GM12878 (cell line): ENCODE results near the gene LRRK1. TPM values are rescaled to one million over a fixed set of nuclear protein-coding genes. Genes with fewer than 3 reads are reported as not detected.

ENCODE experiments used
- ATAC-seq: fragments of 200-7000 bp; cut with Tn5 transposase; 3 replicates; pipeline ENCODE4 v1.9.1; 2020; ENCODE audit warnings: mild to moderate bottlenecking, moderate library complexity
- BruUV-seq: library from RNA; stranded (reverse); fragments of 400-500 nt; replicated peaks from 2 replicates; lab custom pipeline; 2021; lab: Mats Ljungman, UMichigan
- CTCF ChIA-PET: fragments of 300-600 bp; sonication (Branson Sonifier 250); formaldehyde crosslinking; extraction: SDS; loops from one replicate; lab custom pipeline; 2021; ENCODE audit warnings: inconsistent platforms; lab: Yijun Ruan, JAX
- POLR2A ChIA-PET: fragments of 350-600 bp; formaldehyde crosslinking; extraction: SDS; loops from one replicate; lab custom pipeline; 2021; ENCODE audit warnings: inconsistent platforms; lab: Charles Lee
- RAD21 ChIA-PET: fragments of 300-600 bp; sonication (Branson Sonifier 250); formaldehyde crosslinking; loops from one replicate; lab custom pipeline; 2023; ENCODE audit warnings: antibody characterized with exemption; ENCODE audit not compliant: unreplicated experiment; lab: Charles Lee
- SMC1A ChIA-PET: fragments of 300-600 bp; sonication (Branson Sonifier 250); formaldehyde crosslinking; loops from one replicate; lab custom pipeline; 2023; ENCODE audit not compliant: unreplicated experiment, uncharacterized antibody; lab: Charles Lee
- DNase-seq: peaks from one replicate; pipeline ENCODE4 v3.0.0-alpha.2; 2011; ENCODE audit warnings: low read depth, low spot score
- FAIRE-seq: peaks from 3 replicates; lab custom pipeline; 2011; peaks lifted over from hg19 to GRCh38; lab: Jason Lieb, UNC
- H2AFZ ChIP-seq: 2 replicates; pipeline ENCODE4 v1.6.0; 2011; ENCODE audit warnings: low read depth, low read length, control low read depth; ENCODE audit not compliant: control insufficient read depth
- H3K27ac ChIP-seq: 2 replicates; pipeline ENCODE4 v1.5.1; 2011; ENCODE audit warnings: control low read depth; ENCODE audit not compliant: control insufficient read depth, insufficient read depth
- H3K27me3 ChIP-seq, 2 experiments: replicated peaks in 1 of 2; 2 replicates each; pipeline versions ENCODE4 v1.6.0 to v1.6.1; 2011; ENCODE audit warnings: low read length in 1 of 2; ENCODE audit not compliant: control insufficient read depth in 2 of 2, insufficient read depth in 2 of 2
- H3K36me3 ChIP-seq, 2 experiments: 2 replicates each; pipeline ENCODE4 v1.5.1; 2011; ENCODE audit warnings: low read length in 1 of 2; ENCODE audit not compliant: control insufficient read depth in 2 of 2, insufficient read depth in 2 of 2
- H3K4me1 ChIP-seq: 2 replicates; pipeline ENCODE4 v1.6.1; 2011; ENCODE audit warnings: mild to moderate bottlenecking, low read length, moderate library complexity, mixed read lengths; ENCODE audit not compliant: control insufficient read depth, insufficient read depth
- H3K4me2 ChIP-seq: 2 replicates; pipeline ENCODE4 v1.6.0; 2011; ENCODE audit warnings: control low read depth; ENCODE audit not compliant: control insufficient read depth, insufficient read depth
- H3K4me3 ChIP-seq: fragments of 200-600 bp; sonication (generic); 2 replicates; pipeline ENCODE4 v1.5.1; 2016
- H3K79me2 ChIP-seq: 2 replicates; pipeline ENCODE4 v1.6.0; 2011; ENCODE audit warnings: low read length; ENCODE audit not compliant: control insufficient read depth, insufficient read depth
- H3K9ac ChIP-seq: 2 replicates; pipeline ENCODE4 v1.8.0; 2011; ENCODE audit warnings: low read length, control low read depth, mixed read lengths; ENCODE audit not compliant: control insufficient read depth, insufficient read depth
- H3K9me3 ChIP-seq: replicated peaks from 3 replicates; pipeline ENCODE4 v1.5.1; 2011; ENCODE audit warnings: mild to moderate bottlenecking, low read length; ENCODE audit not compliant: control insufficient read depth, insufficient read depth
- H4K20me1 ChIP-seq: 2 replicates; pipeline ENCODE4 v1.6.0; 2011; ENCODE audit not compliant: control insufficient read depth, insufficient read depth
- EGR1 ChIP-seq, 2 experiments: IDR thresholded peaks; 1 replicate in 1 of 2; 2 replicates in 1 of 2; pipeline ENCODE4 v1.6.1; 2011 to 2012; ENCODE audit warnings: low read depth in 2 of 2, low read length in 2 of 2, borderline replicate concordance in 1 of 2, mild to moderate bottlenecking in 1 of 2, moderate library complexity in 1 of 2
- RAD21 ChIP-seq: IDR thresholded peaks from 2 replicates; pipeline ENCODE4 v1.6.1; 2011; ENCODE audit warnings: mild to moderate bottlenecking, low read depth, low read length, moderate library complexity; ENCODE audit not compliant: insufficient read depth
- STAT3 ChIP-seq: IDR thresholded peaks from 2 replicates; pipeline ENCODE4 v1.6.1; 2011; ENCODE audit warnings: low read depth, low read length, improper control_type of control experiment
- TBL1XR1 ChIP-seq: IDR thresholded peaks from 2 replicates; pipeline ENCODE4 v1.6.1; 2012; ENCODE audit warnings: low read depth, low read length, improper control_type of control experiment
- ZZZ3 ChIP-seq: IDR thresholded peaks from 2 replicates; pipeline ENCODE4 v1.6.1; 2011; ENCODE audit warnings: low read depth; ENCODE audit not compliant: control insufficient read depth, insufficient read length
- WGBS: methylation state at CpG from one replicate; pipeline ENCODE4 v1.1.6; 2016; ENCODE audit warnings: low lambda C conversion rate; ENCODE audit not compliant: insufficient replicate concordance, insufficient coverage; ENCODE audit errors: missing lambda C conversion rate; 5-methylcytosine and 5-hydroxymethylcytosine counted together
- in situ Hi-C: fragments of 300-500 bp; cut with MboI; formaldehyde crosslinking; loops from 9 replicates; pipeline ENCODE4 v1.14.3; 2018; ENCODE audit warnings: mixed read lengths
- intact Hi-C: fragments of 100-400 bp; cut with micrococcal nuclease; formaldehyde crosslinking; loops from one replicate; pipeline ENCODE4 v1.14.2; 2022; ENCODE audit not compliant: unreplicated experiment
- polyA plus RNA-seq, 11 experiments: library from polyadenylated mRNA; depleted of rRNA in 4 of 11; unstranded in 6 of 11; stranded (reverse) in 5 of 11; fragments of >200 nt; fragmentation: Nextera tagmentation in 4 of 11; fragmentation: Illumina TruSeq in 1 of 11; extraction: Ambion mirVana in 4 of 11; extraction: Trizol in 1 of 11; gene quantifications; 1 replicate in 1 of 11; 2 replicates in 10 of 11; pipeline versions ENCODE4 v1.2.1 to v1.2.3, GENCODE V29; 2011 to 2016; ENCODE audit warnings: inconsistent platforms in 2 of 11, missing spikeins in 2 of 11, low read depth in 1 of 11
- total RNA-seq, 4 experiments: library from RNA; depleted of rRNA in 3 of 4; stranded (reverse); fragments of >200 nt in 3 of 4; fragmentation: Illumina TruSeq in 1 of 4; extraction: Trizol in 1 of 4; gene quantifications; 2 replicates each; pipeline versions ENCODE4 v1.2.1 to v1.2.3, GENCODE V29; 2013 to 2021
- TF ChIP-seq, protein P1 (sequence below): IDR thresholded peaks from 2 replicates; pipeline ENCODE4 v1.6.1; 2011; ENCODE audit warnings: low read depth, low read length, improper control_type of control experiment, borderline replicate concordance
- TF ChIP-seq, protein P2 (sequence below): fragments of 450-650 bp; formaldehyde crosslinking; IDR thresholded peaks from 2 replicates; pipeline ENCODE4 v1.4.0; 2022; ENCODE audit warnings: mild to moderate bottlenecking, moderate library complexity
- TF ChIP-seq, protein P3 (sequence below): IDR thresholded peaks from 2 replicates; pipeline ENCODE4 v1.6.1; 2012; ENCODE audit warnings: low read depth, low read length, improper control_type of control experiment
- TF ChIP-seq, protein P4 (sequence below): fragments of 450-650 bp; IDR thresholded peaks from 2 replicates; pipeline ENCODE4 v1.6.1; 2017; ENCODE audit warnings: mild to moderate bottlenecking, low read depth, inconsistent platforms; ENCODE audit not compliant: poor library complexity, severe bottlenecking

Gene LRRK1
- total and polyA plus RNA-seq, 10 of the 15 experiments (the other 5 are each of a cell fraction or from before 2014, with no cell fraction given): 2.2 to 58.3 (median 17.9) TPM

DNA sequence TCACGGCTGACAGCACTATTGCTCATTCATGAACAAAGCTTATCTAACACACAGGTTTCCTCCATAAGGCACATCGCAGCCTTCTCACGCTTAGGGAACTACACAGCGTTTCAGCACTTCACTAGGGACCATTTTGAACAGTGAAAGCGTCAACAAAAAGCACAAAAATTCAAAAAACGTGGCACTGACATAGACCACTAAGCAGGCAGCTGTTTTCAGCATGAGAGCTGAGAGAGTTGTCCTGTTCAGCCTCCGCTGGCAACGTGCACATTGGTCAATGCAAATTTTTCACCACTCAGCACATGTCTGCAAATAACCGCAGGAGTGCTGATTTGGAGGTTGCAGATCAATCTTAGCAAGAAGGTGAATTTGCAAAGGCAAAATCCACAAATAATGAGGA, 109.2 kb downstream of the LRRK1 start:
- no peaks in the 10 kb centered on the region for H3K4me1 ChIP-seq
- no peak overlapping the region for H3K27ac ChIP-seq
- no peak overlapping the region for H2AFZ ChIP-seq
- H3K27me3 ChIP-seq: no peaks in the 10 kb centered on the region
- H3K4me3 ChIP-seq: no peak overlapping the region
- no peaks in the 10 kb centered on the region for H3K79me2 ChIP-seq
- no peaks in the 10 kb centered on the region for H4K20me1 ChIP-seq
- 83% methylated on average over 9 of the region's 9 CpGs for WGBS
- ChIA-PET POLR2A (no interaction called here), CTCF (interaction anchor here (1.0 kb wide), 1 partner anchor 19 kb away, joined by 3 read pairs; no protein-coding TSS in a partner anchor), RAD21 (no interaction called here), SMC1A (no interaction called here)
- in situ Hi-C loops (loop anchor here (5.0 kb wide), 1 partner anchor 234 kb away; no protein-coding TSS in a partner anchor), intact Hi-C loops (no loop called here)
- no peak for ATAC-seq
- TF ChIP-seq, protein P1, sequence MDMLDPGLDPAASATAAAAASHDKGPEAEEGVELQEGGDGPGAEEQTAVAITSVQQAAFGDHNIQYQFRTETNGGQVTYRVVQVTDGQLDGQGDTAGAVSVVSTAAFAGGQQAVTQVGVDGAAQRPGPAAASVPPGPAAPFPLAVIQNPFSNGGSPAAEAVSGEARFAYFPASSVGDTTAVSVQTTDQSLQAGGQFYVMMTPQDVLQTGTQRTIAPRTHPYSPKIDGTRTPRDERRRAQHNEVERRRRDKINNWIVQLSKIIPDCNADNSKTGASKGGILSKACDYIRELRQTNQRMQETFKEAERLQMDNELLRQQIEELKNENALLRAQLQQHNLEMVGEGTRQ: no peak
- TF ChIP-seq STAT3 (no peak), ZZZ3 (no peak), TBL1XR1 (no peak), RAD21 (no peak), EGR1 (IDR thresholded peaks at IDR 0.05; ENCODE audit: borderline replicate concordance in 1 of 2, low read depth in 2 of 2, low read length in 2 of 2) (no peak)
- TF ChIP-seq, protein P2, sequence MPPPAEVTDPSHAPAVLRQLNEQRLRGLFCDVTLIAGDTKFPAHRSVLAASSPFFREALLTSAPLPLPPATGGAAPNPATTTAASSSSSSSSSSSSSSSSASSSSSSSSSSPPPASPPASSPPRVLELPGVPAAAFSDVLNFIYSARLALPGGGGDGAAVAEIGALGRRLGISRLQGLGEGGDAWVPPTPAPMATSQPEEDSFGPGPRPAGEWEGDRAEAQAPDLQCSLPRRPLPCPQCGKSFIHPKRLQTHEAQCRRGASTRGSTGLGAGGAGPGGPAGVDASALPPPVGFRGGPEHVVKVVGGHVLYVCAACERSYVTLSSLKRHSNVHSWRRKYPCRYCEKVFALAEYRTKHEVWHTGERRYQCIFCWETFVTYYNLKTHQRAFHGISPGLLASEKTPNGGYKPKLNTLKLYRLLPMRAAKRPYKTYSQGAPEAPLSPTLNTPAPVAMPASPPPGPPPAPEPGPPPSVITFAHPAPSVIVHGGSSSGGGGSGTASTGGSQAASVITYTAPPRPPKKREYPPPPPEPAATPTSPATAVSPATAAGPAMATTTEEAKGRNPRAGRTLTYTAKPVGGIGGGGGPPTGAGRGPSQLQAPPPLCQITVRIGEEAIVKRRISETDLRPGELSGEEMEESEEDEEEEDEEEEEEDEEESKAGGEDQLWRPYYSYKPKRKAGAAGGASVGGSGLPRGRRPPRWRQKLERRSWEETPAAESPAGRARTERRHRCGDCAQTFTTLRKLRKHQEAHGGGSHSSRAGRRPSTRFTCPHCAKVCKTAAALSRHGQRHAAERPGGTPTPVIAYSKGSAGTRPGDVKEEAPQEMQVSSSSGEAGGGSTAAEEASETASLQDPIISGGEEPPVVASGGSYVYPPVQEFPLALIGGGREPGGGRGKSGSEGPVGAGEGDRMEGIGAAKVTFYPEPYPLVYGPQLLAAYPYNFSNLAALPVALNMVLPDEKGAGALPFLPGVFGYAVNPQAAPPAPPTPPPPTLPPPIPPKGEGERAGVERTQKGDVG (CRISPR knock-in tag): no peak
- TF ChIP-seq, protein P3, sequence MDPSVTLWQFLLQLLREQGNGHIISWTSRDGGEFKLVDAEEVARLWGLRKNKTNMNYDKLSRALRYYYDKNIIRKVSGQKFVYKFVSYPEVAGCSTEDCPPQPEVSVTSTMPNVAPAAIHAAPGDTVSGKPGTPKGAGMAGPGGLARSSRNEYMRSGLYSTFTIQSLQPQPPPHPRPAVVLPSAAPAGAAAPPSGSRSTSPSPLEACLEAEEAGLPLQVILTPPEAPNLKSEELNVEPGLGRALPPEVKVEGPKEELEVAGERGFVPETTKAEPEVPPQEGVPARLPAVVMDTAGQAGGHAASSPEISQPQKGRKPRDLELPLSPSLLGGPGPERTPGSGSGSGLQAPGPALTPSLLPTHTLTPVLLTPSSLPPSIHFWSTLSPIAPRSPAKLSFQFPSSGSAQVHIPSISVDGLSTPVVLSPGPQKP: no peak
- TF ChIP-seq, protein P4, sequence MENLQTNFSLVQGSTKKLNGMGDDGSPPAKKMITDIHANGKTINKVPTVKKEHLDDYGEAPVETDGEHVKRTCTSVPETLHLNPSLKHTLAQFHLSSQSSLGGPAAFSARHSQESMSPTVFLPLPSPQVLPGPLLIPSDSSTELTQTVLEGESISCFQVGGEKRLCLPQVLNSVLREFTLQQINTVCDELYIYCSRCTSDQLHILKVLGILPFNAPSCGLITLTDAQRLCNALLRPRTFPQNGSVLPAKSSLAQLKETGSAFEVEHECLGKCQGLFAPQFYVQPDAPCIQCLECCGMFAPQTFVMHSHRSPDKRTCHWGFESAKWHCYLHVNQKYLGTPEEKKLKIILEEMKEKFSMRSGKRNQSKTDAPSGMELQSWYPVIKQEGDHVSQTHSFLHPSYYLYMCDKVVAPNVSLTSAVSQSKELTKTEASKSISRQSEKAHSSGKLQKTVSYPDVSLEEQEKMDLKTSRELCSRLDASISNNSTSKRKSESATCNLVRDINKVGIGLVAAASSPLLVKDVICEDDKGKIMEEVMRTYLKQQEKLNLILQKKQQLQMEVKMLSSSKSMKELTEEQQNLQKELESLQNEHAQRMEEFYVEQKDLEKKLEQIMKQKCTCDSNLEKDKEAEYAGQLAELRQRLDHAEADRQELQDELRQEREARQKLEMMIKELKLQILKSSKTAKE: no peak
- no peak for FAIRE-seq
- no peak for DNase-seq
- no TSS peak for BruUV-seq
- H3K9ac ChIP-seq: no peak overlapping the region
- H3K4me2 ChIP-seq: no peak overlapping the region
- H3K9me3 ChIP-seq: no peaks in the 10 kb centered on the region; the same call in 2 of the 3 replicates
- peaks cover 21 to 30% of the 10 kb centered on the region in 2 experiments for H3K36me3 ChIP-seq
